HG02588 (cell line): ENCODE measurements around the gene MEIS3.
"Not testable (repeated sequence)": the region's sequence is repeated elsewhere in the genome, so short reads cannot be mapped to it uniquely, and the experiment has no call there.

ENCODE experiments used
- ATAC-seq: cut with Tn5 transposase; IDR thresholded peaks from one replicate; pipeline ENCODE4 v1.9.1; 2021; ENCODE audit warnings: mild to moderate bottlenecking, moderate library complexity; ENCODE audit not compliant: unreplicated experiment

The MEIS3 gene

GRCh38 chr19:47365455-47365854, 53.9 kb downstream of the MEIS3 start:
- ATAC-seq = not testable (repeated sequence)

GRCh38 chr19:47363758-47364531, 55.4 kb downstream of the MEIS3 start:
- no peak for ATAC-seq

GRCh38 chr19:47362321-47362720, 57.0 kb downstream of the MEIS3 start:
- ATAC-seq = no peak

- ATAC-seq = no peak
Observed at GRCh38 chr19:47358936-47359335, 60.4 kb downstream of the MEIS3 start.

- no peak for ATAC-seq
Observed at GRCh38 chr19:47357788-47358680, 61.3 kb downstream of the MEIS3 start.

- ATAC-seq = no peak
Observed at GRCh38 chr19:47356900-47357299, 62.4 kb downstream of the MEIS3 start.

- no peak for ATAC-seq
Observed at GRCh38 chr19:47353307-47353712, 66.0 kb downstream of the MEIS3 start.
